Transverse colon (tissue), 4 donors: ENCODE data around the gene TSPAN10. TPM values are rescaled to one million over a fixed set of nuclear protein-coding genes. Genes with fewer than 3 reads are reported as not detected.

ENCODE experiments used
- DNase-seq: peaks from one replicate; pipeline ENCODE4 v3.0.0-alpha.2; 2019
- H3K27ac ChIP-seq, 4 donors: fragments of 200-600 bp; sonication (generic); 2 replicates each; pipeline ENCODE4 v1.5.1; 2016 to 2018; ENCODE audit warnings: inconsistent platforms in 4 of 4
- H3K27me3 ChIP-seq: fragments of 200-600 bp; sonication (generic); 2 replicates; pipeline ENCODE4 v1.5.1; 2017; ENCODE audit warnings: inconsistent platforms
- H3K36me3 ChIP-seq, 4 donors: fragments of 200-600 bp; sonication (generic); 2 replicates each; pipeline ENCODE4 v1.5.1; 2017 to 2019; ENCODE audit warnings: inconsistent platforms in 4 of 4
- H3K4me1 ChIP-seq, 4 donors: fragments of 200-600 bp; sonication (generic); 2 replicates each; pipeline ENCODE4 v1.5.1; 2017 to 2020; ENCODE audit warnings: inconsistent platforms in 4 of 4
- H3K4me3 ChIP-seq, 4 donors: fragments of 200-600 bp; sonication (generic); 1 replicate in 1 of 4; 2 replicates in 3 of 4; pipeline versions ENCODE4 v1.5.1 to v1.6.1; 2017 to 2019; ENCODE audit warnings: inconsistent platforms in 4 of 4
- H3K9me3 ChIP-seq, 2 donors: fragments of 200-600 bp; sonication (generic); 2 replicates each; pipeline ENCODE4 v1.5.1; 2017 to 2019; ENCODE audit warnings: inconsistent platforms in 2 of 2
- CTCF ChIP-seq, 5 experiments: fragments of 200-600 bp in 3 of 5; fragments of 450-650 bp in 2 of 5; sonication (generic) in 3 of 5; IDR thresholded peaks; 1 replicate in 2 of 5; 2 replicates in 3 of 5; pipeline ENCODE4 v1.5.1; 2016 to 2017; ENCODE audit warnings: antibody characterized with exemption in 5 of 5, inconsistent platforms in 3 of 5, mild to moderate bottlenecking in 2 of 5, moderate library complexity in 1 of 5
- EP300 ChIP-seq: sonication (generic); formaldehyde crosslinking; IDR thresholded peaks from one replicate; pipeline ENCODE4 v1.6.1; 2017; ENCODE audit warnings: antibody characterized with exemption, low read depth
- POLR2A ChIP-seq: fragments of 450-650 bp; IDR thresholded peaks from one replicate; pipeline ENCODE4 v1.6.1; 2016; ENCODE audit warnings: antibody characterized with exemption, mild to moderate bottlenecking, moderate library complexity
- POLR2AphosphoS5 ChIP-seq, 3 donors: sonication (generic); formaldehyde crosslinking; IDR thresholded peaks; one replicate each; pipeline ENCODE4 v1.6.1; 2016; ENCODE audit warnings: antibody characterized with exemption in 3 of 3
- WGBS, 2 donors: methylation state at CpG; one replicate each; pipeline ENCODE4 v1.1.5; 2018; ENCODE audit warnings: low coverage in 1 of 2; 5-methylcytosine and 5-hydroxymethylcytosine counted together
- in situ Hi-C, 4 donors: fragments of 200-750 bp; cut with MboI; loops; one replicate each; pipeline versions ENCODE4 v1.15.0 to v1.15.1; 2017; ENCODE audit warnings: low sequenced_read_pairs in 3 of 4, low pct_ligation_motif_present in 1 of 4, low pct_unique_long_range_greater_than_20kb in 1 of 4
- intact Hi-C: fragments of 100-400 bp; cut with DNase I; formaldehyde crosslinking; loops from one replicate; pipeline ENCODE4 v1.15.1; 2023; ENCODE audit warnings: low total_unique reads
- total RNA-seq, 4 donors: library from RNA; depleted of rRNA; stranded (reverse); fragments of >200 nt; gene quantifications; one replicate each; pipeline ENCODE4 v1.1.0, GENCODE V29; 2016

The TSPAN10 gene
- total RNA-seq, 4 donors from 2014 or later: 0.48 to 0.55 TPM; not detected in 2

- in situ Hi-C loops: no loop called here
- H3K36me3 ChIP-seq: no peaks in the 10 kb centered on the region
- H3K4me3 ChIP-seq: no peak overlapping the region
- WGBS, 2 donors: 61 to 73% methylated on average over 3 to 4 of the region's 4 CpGs
- peaks cover 0 to 9% (median 0%) of the 10 kb centered on the region in 4 donors for H3K4me1 ChIP-seq
- H3K9me3 ChIP-seq: no peaks in the 10 kb centered on the region
- DNase-seq: no peak
- TF ChIP-seq POLR2A: no peak
- no peak for TF ChIP-seq EP300
- TF ChIP-seq CTCF (IDR thresholded peaks at IDR 0.05): no peak
- no peak for TF ChIP-seq POLR2AphosphoS5 (IDR thresholded peaks at IDR 0.05)
- peaks cover 15% of the 10 kb centered on the region for H3K27me3 ChIP-seq
- no peak overlapping the region for H3K27ac ChIP-seq
- intact Hi-C loops: no loop called here
These were observed 19.8 kb downstream of the TSPAN10 start for GRCh38 chr17:81656835-81657234.

DNA sequence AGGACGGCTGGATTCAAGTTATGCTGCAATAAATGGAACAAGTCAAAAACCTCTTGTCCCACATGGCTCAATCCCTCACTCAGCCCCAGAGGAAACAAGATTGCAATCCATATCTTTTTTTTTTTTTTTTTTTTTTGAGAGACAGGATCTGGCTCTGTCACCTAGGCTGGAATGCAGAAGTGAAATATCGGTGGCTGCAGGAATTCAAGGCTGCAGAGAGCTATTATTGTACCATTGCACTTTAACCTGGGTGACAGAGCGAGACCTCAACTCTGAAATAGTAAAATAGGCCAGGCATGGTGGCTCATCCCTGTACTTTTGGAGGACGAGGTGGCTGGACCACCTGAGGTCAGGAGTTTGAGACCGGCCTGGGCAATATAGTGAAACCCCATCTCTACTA, 22.0 kb downstream of the TSPAN10 start:
- Histone ChIP-seq H3K9me3 (no peaks in the 10 kb centered on the region), H3K4me3 (no peak overlapping the region), H3K4me1 (peaks cover 0 to 9% (median 0%) of the 10 kb centered on the region in 4 donors), H3K36me3 (no peaks in the 10 kb centered on the region), H3K27me3 (peaks cover 2% of the 10 kb centered on the region), H3K27ac (no peak overlapping the region)
- TF ChIP-seq EP300 (no peak), CTCF (IDR thresholded peaks at IDR 0.05) (no peak), POLR2AphosphoS5 (IDR thresholded peaks at IDR 0.05) (no peak), POLR2A (no peak)
- 50 to 67% methylated on average over 1 to 5 of the region's 5 CpGs for WGBS, 2 donors
- intact Hi-C loops: no loop called here
- in situ Hi-C loops: no loop called here
- DNase-seq: no peak

DNA sequence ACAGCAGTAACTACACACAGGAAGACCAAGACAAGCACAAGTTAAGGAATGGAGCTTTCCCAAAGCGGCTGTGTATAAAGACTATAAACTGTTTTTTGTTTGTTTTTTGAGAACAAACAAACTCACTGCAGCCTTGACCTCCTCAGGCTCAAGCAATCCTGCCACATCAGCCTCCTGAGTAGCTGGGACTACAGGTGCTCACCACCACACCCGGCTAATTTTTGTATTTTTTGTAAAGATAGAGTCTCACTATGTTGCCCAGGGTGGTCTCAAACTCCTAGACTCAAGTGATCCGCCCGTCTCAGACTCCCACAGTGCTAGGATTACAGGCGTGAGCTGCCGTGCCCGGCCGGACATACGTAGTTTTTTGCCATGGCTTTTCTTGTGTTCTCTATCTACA, 23.4 kb downstream of the TSPAN10 start:
- H3K27ac ChIP-seq: no peak overlapping the region

DNA sequence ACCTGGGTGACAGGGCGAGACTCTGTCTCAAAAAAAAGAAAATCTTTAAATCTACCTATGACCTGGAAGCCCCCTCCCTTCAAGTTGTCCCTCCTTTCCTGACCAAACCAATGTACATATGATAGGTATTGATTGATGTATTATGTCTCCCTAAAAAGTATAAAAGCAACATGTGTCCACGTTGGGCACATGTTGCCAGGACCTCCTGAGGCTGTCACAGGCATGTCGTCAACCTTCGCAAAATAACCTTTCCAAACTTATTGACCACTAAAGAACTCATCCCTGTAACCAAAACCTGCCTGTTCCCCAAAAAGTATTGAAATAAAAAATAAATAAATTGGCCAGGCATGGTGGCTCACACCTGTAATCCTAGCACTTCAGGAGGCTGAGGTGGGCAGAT, 25.0 kb downstream of the TSPAN10 start:
- H3K27me3 ChIP-seq: no peaks in the 10 kb centered on the region
- no peak overlapping the region for H3K27ac ChIP-seq
- no peak overlapping the region for H3K4me3 ChIP-seq
- peaks cover 5 to 18% (median 11%) of the 10 kb centered on the region in 4 donors for H3K4me1 ChIP-seq
- intact Hi-C loops (no loop called here), in situ Hi-C loops (no loop called here)
- TF ChIP-seq POLR2A: no peak
- H3K36me3 ChIP-seq: no peaks in the 10 kb centered on the region
- WGBS, 2 donors: 90 to 95% methylated on average over 4 of the region's 4 CpGs
- no peaks in the 10 kb centered on the region for H3K9me3 ChIP-seq
- DNase-seq: no peak

More for the DNA sequence above, 23.4 kb downstream of the TSPAN10 start:
- no peak for DNase-seq
- Histone ChIP-seq H3K4me1 (peaks cover 2 to 12% (median 4%) of the 10 kb centered on the region in 4 donors), H3K4me3 (no peak overlapping the region), H3K9me3 (no peaks in the 10 kb centered on the region), H3K36me3 (no peaks in the 10 kb centered on the region), H3K27me3 (no peaks in the 10 kb centered on the region)
- in situ Hi-C loops: no loop called here
- intact Hi-C loops: no loop called here
- 88 to 92% methylated on average over 1 to 9 of the region's 9 CpGs for WGBS, 2 donors
- TF ChIP-seq EP300 (no peak), POLR2A (no peak), POLR2AphosphoS5 (IDR thresholded peaks at IDR 0.05) (no peak), CTCF (IDR thresholded peaks at IDR 0.05) (no peak)

DNA sequence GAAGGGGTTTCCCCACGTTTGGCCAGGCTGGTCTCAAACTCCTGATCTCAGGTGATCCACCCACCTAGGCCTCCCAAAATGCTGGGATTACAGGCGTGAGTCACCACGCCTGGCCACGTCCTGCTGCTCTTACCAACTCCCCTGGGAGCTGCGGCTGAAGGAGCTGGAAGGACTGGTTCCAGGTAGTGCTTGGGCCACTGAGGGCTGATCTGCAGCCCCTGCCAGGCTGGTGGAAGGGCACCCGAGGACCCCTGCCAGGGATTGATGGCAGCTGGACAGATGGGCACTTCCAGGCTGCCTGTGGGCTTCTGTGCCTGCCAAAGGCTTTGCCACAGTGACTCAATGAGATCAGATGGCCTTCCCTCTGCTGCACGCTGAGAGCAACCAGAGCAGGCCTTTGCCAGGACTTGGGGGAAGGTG, 27.1 kb downstream of the TSPAN10 start:
- no peaks in the 10 kb centered on the region for H3K36me3 ChIP-seq
- H3K9me3 ChIP-seq: no peaks in the 10 kb centered on the region
- TF ChIP-seq EP300: no peak
- DNase-seq: no peak
- in situ Hi-C loops: no loop called here
- 85% methylated on average over 6 of the region's 7 CpGs; no CpG with 5 or more reads in 1 of the 2 donors for WGBS, 2 donors
- H3K27ac ChIP-seq: no peak overlapping the region
- H3K4me1 ChIP-seq: peaks cover 10 to 28% (median 21%) of the 10 kb centered on the region in 4 donors
- H3K4me3 ChIP-seq: no peak overlapping the region
- H3K27me3 ChIP-seq: no peaks in the 10 kb centered on the region
- intact Hi-C loops: no loop called here
